ENCODE results near the gene C1QA.

C1QA gene

GRCh38 chr1:22602060-22602740 lies 34.2 kb upstream of the C1QA start:
- H3K9me3 ChIP-seq (ENCODE audit: insufficient read depth, low read length), result no peaks in the 10 kb centered on the region
- no peak for DNase-seq (ENCODE audit: low read depth, low spot score)
- peaks cover 38% of the 10 kb centered on the region for H3K27me3 ChIP-seq (ENCODE audit: insufficient read depth, insufficient read length)
- no peak overlapping the region for H3K4me3 ChIP-seq (ENCODE audit: insufficient read length, low read depth)
- no peak for TF ChIP-seq ZNF274 (IDR thresholded peaks at IDR 0.05; ENCODE audit: low read depth, low read length)
- TF ChIP-seq SUZ12 (IDR thresholded peaks at IDR 0.05; ENCODE audit: extremely low read depth, insufficient read depth, insufficient read length), result no peak
- no peak for TF ChIP-seq YY1 (IDR thresholded peaks at IDR 0.05; ENCODE audit: insufficient read depth, insufficient read length)
- H3K36me3 ChIP-seq (ENCODE audit: insufficient read depth, insufficient read length, low read length), result no peaks in the 10 kb centered on the region
- H3K9ac ChIP-seq (ENCODE audit: insufficient read length, low read depth), result no peak overlapping the region
- H3K4me1 ChIP-seq (ENCODE audit: insufficient read depth, insufficient read length), result no peaks in the 10 kb centered on the region

DNA sequence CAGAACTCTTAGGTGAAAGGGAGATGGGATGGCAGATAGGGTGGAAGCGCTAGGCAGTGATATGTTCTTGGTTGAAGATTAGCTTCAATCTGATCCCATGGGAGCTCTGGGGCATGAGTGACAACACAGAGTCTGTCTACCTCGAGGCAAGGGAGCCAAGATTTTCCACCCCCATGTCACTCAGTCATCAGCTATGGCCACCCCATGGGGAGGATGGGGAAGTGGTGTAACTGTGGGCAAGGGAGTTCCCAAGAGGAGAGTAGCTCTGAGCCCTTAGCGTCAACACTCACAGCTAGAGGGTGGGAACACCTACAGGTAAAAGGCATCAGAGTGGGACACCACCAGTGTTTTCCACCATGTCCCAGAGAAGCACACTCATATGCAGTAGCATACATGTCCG lies 30.3 kb upstream of the C1QA start:
- no peak overlapping the region for H3K4me3 ChIP-seq (ENCODE audit: insufficient read length, low read depth)
- H3K36me3 ChIP-seq (ENCODE audit: insufficient read depth, insufficient read length, low read length), result no peaks in the 10 kb centered on the region
- TF ChIP-seq ZNF274 (IDR thresholded peaks at IDR 0.05; ENCODE audit: low read depth, low read length) (no peak), SUZ12 (IDR thresholded peaks at IDR 0.05; ENCODE audit: extremely low read depth, insufficient read depth, insufficient read length) (no peak), YY1 (IDR thresholded peaks at IDR 0.05; ENCODE audit: insufficient read depth, insufficient read length) (no peak)
- DNase-seq (ENCODE audit: low read depth, low spot score), result no peak
- H3K9me3 ChIP-seq (ENCODE audit: insufficient read depth, low read length), result no peaks in the 10 kb centered on the region
- H3K4me1 ChIP-seq (ENCODE audit: insufficient read depth, insufficient read length), result no peaks in the 10 kb centered on the region
- H3K9ac ChIP-seq (ENCODE audit: insufficient read length, low read depth), result no peak overlapping the region
- H3K27me3 ChIP-seq (ENCODE audit: insufficient read depth, insufficient read length), result peaks cover 77% of the 10 kb centered on the region

GRCh38 chr1:22607154-22607553 lies 29.3 kb upstream of the C1QA start:
- Histone ChIP-seq H3K27me3 (ENCODE audit: insufficient read depth, insufficient read length) (peaks cover 87% of the 10 kb centered on the region), H3K4me3 (ENCODE audit: insufficient read length, low read depth) (no peak overlapping the region), H3K4me1 (ENCODE audit: insufficient read depth, insufficient read length) (no peaks in the 10 kb centered on the region), H3K36me3 (ENCODE audit: insufficient read depth, insufficient read length, low read length) (no peaks in the 10 kb centered on the region), H3K9ac (ENCODE audit: insufficient read length, low read depth) (no peak overlapping the region), H3K9me3 (ENCODE audit: insufficient read depth, low read length) (no peaks in the 10 kb centered on the region)
- TF ChIP-seq ZNF274 (IDR thresholded peaks at IDR 0.05; ENCODE audit: low read depth, low read length), result no peak
- no peak for TF ChIP-seq SUZ12 (IDR thresholded peaks at IDR 0.05; ENCODE audit: extremely low read depth, insufficient read depth, insufficient read length)
- TF ChIP-seq YY1 (IDR thresholded peaks at IDR 0.05; ENCODE audit: insufficient read depth, insufficient read length), result no peak
- DNase-seq (ENCODE audit: low read depth, low spot score), result no peak

- H3K36me3 ChIP-seq (ENCODE audit: insufficient read depth, insufficient read length, low read length), result no peaks in the 10 kb centered on the region
- H3K4me3 ChIP-seq (ENCODE audit: insufficient read length, low read depth), result no peak overlapping the region
- TF ChIP-seq SUZ12 (IDR thresholded peaks at IDR 0.05; ENCODE audit: extremely low read depth, insufficient read depth, insufficient read length) (no peak), ZNF274 (IDR thresholded peaks at IDR 0.05; ENCODE audit: low read depth, low read length) (no peak), YY1 (IDR thresholded peaks at IDR 0.05; ENCODE audit: insufficient read depth, insufficient read length) (no peak)
- H3K4me1 ChIP-seq (ENCODE audit: insufficient read depth, insufficient read length), result no peaks in the 10 kb centered on the region
- no peaks in the 10 kb centered on the region for H3K9me3 ChIP-seq (ENCODE audit: insufficient read depth, low read length)
- peaks cover 93% of the 10 kb centered on the region for H3K27me3 ChIP-seq (ENCODE audit: insufficient read depth, insufficient read length)
- no peak for DNase-seq (ENCODE audit: low read depth, low spot score)
- H3K9ac ChIP-seq (ENCODE audit: insufficient read length, low read depth), result no peak overlapping the region
Measured at GRCh38 chr1:22608361-22608760, 28.1 kb upstream of the C1QA start.

DNA sequence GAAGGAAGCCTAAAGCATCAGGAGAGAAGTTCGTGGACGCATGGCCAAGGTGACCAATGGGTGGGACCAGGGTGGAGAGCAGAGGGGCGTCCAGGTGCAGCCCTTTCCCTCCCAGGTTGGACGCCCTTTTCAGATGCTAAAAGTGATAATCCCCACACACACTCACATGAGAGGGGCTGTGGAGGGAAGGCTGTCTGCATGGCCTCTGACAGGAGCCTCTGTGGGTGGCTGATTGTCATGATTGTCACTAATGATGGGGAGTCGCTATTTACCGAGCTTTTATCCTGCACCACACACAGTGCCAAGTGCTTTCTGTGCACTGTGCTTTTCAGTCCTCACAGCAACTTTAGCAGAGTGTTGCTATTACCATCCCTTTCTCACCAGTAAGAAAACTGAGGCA lies 27.1 kb upstream of the C1QA start:
- Histone ChIP-seq H3K27me3 (ENCODE audit: insufficient read depth, insufficient read length) (peaks cover 93% of the 10 kb centered on the region), H3K36me3 (ENCODE audit: insufficient read depth, insufficient read length, low read length) (no peaks in the 10 kb centered on the region), H3K4me1 (ENCODE audit: insufficient read depth, insufficient read length) (peaks cover 4% of the 10 kb centered on the region), H3K9me3 (ENCODE audit: insufficient read depth, low read length) (no peaks in the 10 kb centered on the region), H3K4me3 (ENCODE audit: insufficient read length, low read depth) (no peak overlapping the region), H3K9ac (ENCODE audit: insufficient read length, low read depth) (no peak overlapping the region)
- no peak for DNase-seq (ENCODE audit: low read depth, low spot score)
- TF ChIP-seq YY1 (IDR thresholded peaks at IDR 0.05; ENCODE audit: insufficient read depth, insufficient read length) (no peak), ZNF274 (IDR thresholded peaks at IDR 0.05; ENCODE audit: low read depth, low read length) (no peak), SUZ12 (IDR thresholded peaks at IDR 0.05; ENCODE audit: extremely low read depth, insufficient read depth, insufficient read length) (no peak)

DNA sequence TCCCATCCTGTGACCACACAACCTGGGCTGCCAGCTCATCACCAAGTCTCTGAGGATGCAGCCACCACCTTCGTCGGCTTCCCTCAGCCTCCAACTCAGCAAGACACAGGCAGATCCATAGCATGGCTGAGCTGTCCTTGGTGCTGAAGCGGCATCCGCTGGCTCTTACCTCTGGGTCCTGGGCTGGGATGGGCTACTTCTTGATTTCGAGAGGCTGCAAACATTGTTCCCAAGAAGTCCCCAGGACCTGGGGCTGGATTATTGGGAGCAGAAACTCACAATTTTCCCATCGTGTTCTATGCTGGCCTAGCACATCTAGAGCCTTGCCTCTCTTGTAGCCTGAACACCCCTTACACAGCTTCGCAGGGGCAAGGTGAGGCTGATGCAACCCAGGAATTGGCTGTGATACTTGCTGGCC lies 24.9 kb upstream of the C1QA start:
- no peak overlapping the region for H3K9ac ChIP-seq (ENCODE audit: insufficient read length, low read depth)
- peaks cover 6% of the 10 kb centered on the region for H3K4me1 ChIP-seq (ENCODE audit: insufficient read depth, insufficient read length)
- no peak for TF ChIP-seq SUZ12 (IDR thresholded peaks at IDR 0.05; ENCODE audit: extremely low read depth, insufficient read depth, insufficient read length)
- no peak for TF ChIP-seq ZNF274 (IDR thresholded peaks at IDR 0.05; ENCODE audit: low read depth, low read length)
- TF ChIP-seq YY1 (IDR thresholded peaks at IDR 0.05; ENCODE audit: insufficient read depth, insufficient read length), result no peak
- H3K4me3 ChIP-seq (ENCODE audit: insufficient read length, low read depth), result no peak overlapping the region
- H3K9me3 ChIP-seq (ENCODE audit: insufficient read depth, low read length), result no peaks in the 10 kb centered on the region
- no peaks in the 10 kb centered on the region for H3K36me3 ChIP-seq (ENCODE audit: insufficient read depth, insufficient read length, low read length)
- peak; percentile 70 for DNase-seq (ENCODE audit: low read depth, low spot score)
- peaks cover 78% of the 10 kb centered on the region for H3K27me3 ChIP-seq (ENCODE audit: insufficient read depth, insufficient read length)

GRCh38 chr1:22612671-22613571 lies 23.5 kb upstream of the C1QA start:
- H3K9ac ChIP-seq (ENCODE audit: insufficient read length, low read depth), result no peak overlapping the region
- no peaks in the 10 kb centered on the region for H3K36me3 ChIP-seq (ENCODE audit: insufficient read depth, insufficient read length, low read length)
- TF ChIP-seq YY1 (IDR thresholded peaks at IDR 0.05; ENCODE audit: insufficient read depth, insufficient read length) (no peak), ZNF274 (IDR thresholded peaks at IDR 0.05; ENCODE audit: low read depth, low read length) (no peak), SUZ12 (IDR thresholded peaks at IDR 0.05; ENCODE audit: extremely low read depth, insufficient read depth, insufficient read length) (no peak)
- no peak overlapping the region for H3K4me3 ChIP-seq (ENCODE audit: insufficient read length, low read depth)
- no peaks in the 10 kb centered on the region for H3K9me3 ChIP-seq (ENCODE audit: insufficient read depth, low read length)
- H3K27me3 ChIP-seq (ENCODE audit: insufficient read depth, insufficient read length), result peaks cover 66% of the 10 kb centered on the region
- H3K4me1 ChIP-seq (ENCODE audit: insufficient read depth, insufficient read length), result peaks cover 9% of the 10 kb centered on the region
- no peak for DNase-seq (ENCODE audit: low read depth, low spot score)

Measured in NT2/D1 (cell line).